Muscle of back (tissue), 13 donors: ENCODE results near the gene PANX1. TPM values are rescaled to one million over a fixed set of nuclear protein-coding genes. Genes with fewer than 3 reads are reported as not detected.
"Not testable (repeated sequence)": the region's sequence is repeated elsewhere in the genome, so short reads cannot be mapped to it uniquely, and the experiment has no call there.

Experiments used
- DNase-seq, 3 donors: peaks; one replicate each; pipeline versions ENCODE4 v3.0.0 to v3.0.0-alpha.2; 2013
- long read RNA-seq, 9 donors: transcript quantifications; one replicate each; lab custom pipeline, GENCODE V29; 2026
- polyA plus RNA-seq, 10 donors: library from polyadenylated mRNA; unstranded; fragments of 120-200 nt; gene quantifications; one replicate each; pipeline ENCODE4 v1.2.1, GENCODE V29; 2013; ENCODE audit not compliant: insufficient read length in 10 of 10

The PANX1 gene
- polyA plus RNA-seq, result 10 to 100 TPM; 18.7 to 29.1 (median 21.9) TPM
- long read RNA-seq, donor 1, partial matches to known transcripts, result 0 of 3 reads
- long read RNA-seq, donor 1, other reads (novel, unspliced or antisense), result 0 of 3 reads
- long read RNA-seq, donor 2, partial matches to known transcripts, result 0 of 4 reads
- long read RNA-seq, donor 2, other reads (novel, unspliced or antisense), result 0 of 4 reads
- long read RNA-seq, donor 3, result 0 reads
- long read RNA-seq, donor 4, transcript PANX1-201 (5 exons, 2,769 nt), result major isoform, 5 of 5 reads
- long read RNA-seq, donor 4, partial matches to known transcripts, result 0 of 5 reads
- long read RNA-seq, donor 4, other reads (novel, unspliced or antisense), result 0 of 5 reads
- long read RNA-seq, donor 5, partial matches to known transcripts, result 0 of 3 reads
- long read RNA-seq, donor 5, other reads (novel, unspliced or antisense), result 0 of 3 reads
- long read RNA-seq, donor 6, transcript PANX1-201 (5 exons, 2,769 nt), result major isoform, 5 of 5 reads
- long read RNA-seq, donor 6, partial matches to known transcripts, result 0 of 5 reads
- long read RNA-seq, donor 6, other reads (novel, unspliced or antisense), result 0 of 5 reads
- long read RNA-seq, donor 7, partial matches to known transcripts, result 0 of 4 reads
- long read RNA-seq, donor 7, other reads (novel, unspliced or antisense), result 0 of 4 reads
- long read RNA-seq, donor 8, partial matches to known transcripts, result 0 of 2 reads
- long read RNA-seq, donor 8, other reads (novel, unspliced or antisense), result 0 of 2 reads
- long read RNA-seq, donor 9, result 0 reads

GRCh38 chr11:94128746-94129511, at the start of gene PANX1:
PANX1 (plus strand) TSS chr11:94128841; CDS start chr11:94129313, 472 bp downstream.
- DNase-seq, result peak; percentile 78 to 96 (median 89)

GRCh38 chr11:94084164-94084563, 44.5 kb upstream of the PANX1 start:
- no peak for DNase-seq

- no peak for DNase-seq
Measured at GRCh38 chr11:94088906-94089305, 39.7 kb upstream of the PANX1 start.

- peak in 1 of 3 donors; percentile 1 for DNase-seq
Measured at GRCh38 chr11:94089341-94089740, 39.3 kb upstream of the PANX1 start.

- no peak for DNase-seq
Measured at GRCh38 chr11:94090401-94090800, 38.2 kb upstream of the PANX1 start.

- DNase-seq, result no peak
Measured at GRCh38 chr11:94091091-94091490, 37.5 kb upstream of the PANX1 start.

GRCh38 chr11:94100253-94100652, 28.4 kb upstream of the PANX1 start:
- no peak for DNase-seq

- no peak for DNase-seq
Measured at GRCh38 chr11:94103471-94103870, 25.2 kb upstream of the PANX1 start.

- no peak for DNase-seq
Measured at GRCh38 chr11:94104734-94105133, 23.9 kb upstream of the PANX1 start.

- DNase-seq, result no peak
Measured at GRCh38 chr11:94106716-94107115, 21.9 kb upstream of the PANX1 start.

- no peak for DNase-seq
Measured at GRCh38 chr11:94107363-94107762, 21.3 kb upstream of the PANX1 start.

GRCh38 chr11:94111241-94111640, 17.4 kb upstream of the PANX1 start:
- no peak for DNase-seq

GRCh38 chr11:94111660-94112059, 17.0 kb upstream of the PANX1 start:
- no peak for DNase-seq

- no peak for DNase-seq
Measured at GRCh38 chr11:94112206-94112953, 16.3 kb upstream of the PANX1 start.

- no peak for DNase-seq
Measured at GRCh38 chr11:94117197-94117574, 11.5 kb upstream of the PANX1 start.

- DNase-seq, result no peak
Measured at GRCh38 chr11:94117871-94118270, 10.8 kb upstream of the PANX1 start.

GRCh38 chr11:94119676-94120075, 9.0 kb upstream of the PANX1 start:
- DNase-seq, result not testable (repeated sequence)

GRCh38 chr11:94120516-94120915, 8.1 kb upstream of the PANX1 start:
- not testable (repeated sequence) for DNase-seq

GRCh38 chr11:94120946-94121345, 7.7 kb upstream of the PANX1 start:
- DNase-seq, result no peak

GRCh38 chr11:94125407-94126115, 3.1 kb upstream of the PANX1 start:
- peak in 1 of 3 donors; percentile 43 for DNase-seq

GRCh38 chr11:94127638-94128037, 1.0 kb upstream of the PANX1 start:
- no peak for DNase-seq
